GM10248 (cell line): ENCODE measurements around the gene EFNA3.

ENCODE experiments used
- CTCF ChIA-PET: fragments of 300-600 bp; sonication (Branson Sonifier 250); formaldehyde crosslinking; extraction: SDS; loops from one replicate; lab custom pipeline; 2021; ENCODE audit warnings: antibody characterized with exemption; lab: Yijun Ruan, JAX
- POLR2A ChIA-PET: fragments of 350-650 bp; sonication (Branson Sonifier 250); formaldehyde crosslinking; extraction: SDS; loops from one replicate; lab custom pipeline; 2020; ENCODE audit warnings: antibody characterized with exemption; lab: Yijun Ruan, JAX
- DNase-seq: peaks from one replicate; pipeline ENCODE4 v3.0.0; 2012; ENCODE audit errors: extremely low spot score
- TF ChIP-seq, protein P1 (sequence below): IDR thresholded peaks from 2 replicates; pipeline ENCODE4 v1.5.1; 2012; ENCODE audit warnings: mild to moderate bottlenecking, low read depth; ENCODE audit errors: extremely low read depth, missing control alignments, control extremely low read depth

Gene EFNA3

DNA sequence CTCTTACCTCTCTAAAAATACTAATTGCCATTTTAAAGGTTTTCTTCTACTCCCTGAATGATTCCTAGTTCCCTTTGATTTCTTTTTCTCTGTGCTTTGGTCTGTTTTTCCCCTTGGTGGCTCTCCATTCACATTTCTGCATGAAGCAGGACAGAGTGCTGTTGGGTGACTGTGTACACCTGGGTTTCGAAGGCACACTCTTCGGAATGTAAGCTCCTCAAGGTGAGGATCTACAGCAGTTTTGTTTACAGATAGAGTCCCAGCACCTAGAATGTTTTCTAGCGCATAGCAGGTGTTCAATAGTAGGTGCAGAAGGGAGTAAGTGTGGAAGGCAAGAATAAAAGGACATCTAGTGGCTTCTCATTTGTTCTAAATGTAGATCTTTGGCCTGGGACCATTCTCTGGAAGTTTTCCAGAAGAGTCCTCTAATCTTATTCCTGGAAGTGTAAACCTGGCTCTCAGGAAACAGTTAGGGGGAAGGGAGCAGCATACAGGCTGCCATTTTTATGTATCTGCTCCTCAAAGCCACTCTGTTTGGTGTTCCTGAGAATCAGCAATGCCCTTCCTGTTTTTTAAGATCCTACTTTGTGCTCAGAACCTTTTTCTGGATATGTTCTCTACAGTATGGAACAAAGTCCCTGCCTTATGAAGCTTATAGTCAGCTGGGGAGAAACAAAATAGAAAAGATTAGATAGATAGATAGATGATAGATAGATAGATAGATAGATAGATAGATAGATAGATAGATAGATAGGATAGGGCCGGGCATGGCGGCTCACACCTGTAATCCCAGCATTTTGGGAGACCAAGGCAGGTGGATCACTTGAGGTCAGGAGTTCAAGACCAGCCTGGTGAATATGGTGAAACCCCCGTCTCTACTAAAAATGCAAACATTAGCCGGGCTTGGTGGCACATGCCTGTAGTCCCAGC lies 26.2 kb downstream of the EFNA3 start:
- POLR2A ChIA-PET: no interaction called here
- DNase-seq: no peak
- TF ChIP-seq, protein P1, sequence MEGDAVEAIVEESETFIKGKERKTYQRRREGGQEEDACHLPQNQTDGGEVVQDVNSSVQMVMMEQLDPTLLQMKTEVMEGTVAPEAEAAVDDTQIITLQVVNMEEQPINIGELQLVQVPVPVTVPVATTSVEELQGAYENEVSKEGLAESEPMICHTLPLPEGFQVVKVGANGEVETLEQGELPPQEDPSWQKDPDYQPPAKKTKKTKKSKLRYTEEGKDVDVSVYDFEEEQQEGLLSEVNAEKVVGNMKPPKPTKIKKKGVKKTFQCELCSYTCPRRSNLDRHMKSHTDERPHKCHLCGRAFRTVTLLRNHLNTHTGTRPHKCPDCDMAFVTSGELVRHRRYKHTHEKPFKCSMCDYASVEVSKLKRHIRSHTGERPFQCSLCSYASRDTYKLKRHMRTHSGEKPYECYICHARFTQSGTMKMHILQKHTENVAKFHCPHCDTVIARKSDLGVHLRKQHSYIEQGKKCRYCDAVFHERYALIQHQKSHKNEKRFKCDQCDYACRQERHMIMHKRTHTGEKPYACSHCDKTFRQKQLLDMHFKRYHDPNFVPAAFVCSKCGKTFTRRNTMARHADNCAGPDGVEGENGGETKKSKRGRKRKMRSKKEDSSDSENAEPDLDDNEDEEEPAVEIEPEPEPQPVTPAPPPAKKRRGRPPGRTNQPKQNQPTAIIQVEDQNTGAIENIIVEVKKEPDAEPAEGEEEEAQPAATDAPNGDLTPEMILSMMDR: no peak
- CTCF ChIA-PET: interaction anchor here (1.3 to 6.6 kb wide), 3 partner anchors 13 to 20 kb away, joined by 4 to 26 read pairs (median 6); no protein-coding TSS in a partner anchor

DNA sequence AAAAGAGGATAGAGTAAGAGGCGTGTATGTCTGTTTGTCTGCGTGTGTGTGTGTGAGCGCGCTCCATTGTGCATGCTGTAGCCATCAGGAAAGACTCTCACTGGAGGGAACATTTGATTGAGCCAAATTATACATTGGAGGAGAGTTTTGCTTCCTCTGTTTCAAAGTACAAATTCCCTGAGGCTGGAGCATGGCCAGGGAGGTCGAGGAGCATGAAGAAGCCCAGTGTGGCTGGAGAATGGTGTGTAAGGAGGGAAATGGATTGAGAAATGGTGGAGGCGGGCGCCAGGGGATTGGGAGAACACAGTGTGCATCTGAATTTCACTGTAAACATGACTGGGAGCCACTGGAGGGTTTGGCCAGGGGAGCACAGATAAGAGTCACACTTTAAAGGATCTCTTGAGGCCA lies 27.0 kb downstream of the EFNA3 start:
- ChIA-PET POLR2A (no interaction called here), CTCF (interaction anchor here (1.3 to 6.6 kb wide), 3 partner anchors 14 to 62 kb away, joined by 4 to 26 read pairs (median 14); no protein-coding TSS in a partner anchor)
- TF ChIP-seq, protein P1: no peak
- DNase-seq: no peak

DNA sequence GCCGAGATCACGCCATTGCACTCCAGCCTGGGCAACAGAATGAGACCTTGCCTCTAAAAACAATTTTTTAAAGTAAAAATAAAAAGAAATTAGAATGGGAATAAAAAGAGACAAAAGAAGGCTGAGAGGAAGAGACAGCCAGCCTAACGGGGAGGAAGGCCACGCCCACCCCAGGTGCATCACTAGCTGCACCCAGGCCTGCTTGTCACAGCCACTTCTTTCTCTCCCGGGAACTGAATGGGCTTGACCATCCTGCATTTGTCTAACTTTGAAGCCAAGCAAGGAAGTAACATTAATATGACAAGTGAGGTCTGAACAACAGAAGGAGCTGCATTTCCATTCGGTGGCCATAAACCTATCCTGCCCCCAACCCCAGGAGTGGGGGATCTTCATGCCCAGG lies 28.2 kb downstream of the EFNA3 start:
- CTCF ChIA-PET: interaction anchor here (0.7 to 6.6 kb wide), 7 partner anchors 14 to 144 kb away, joined by 3 to 26 read pairs (median 3); partner anchors contain the start of gene KRTCAP2
- DNase-seq: no peak
- POLR2A ChIA-PET: no interaction called here
- TF ChIP-seq, protein P1: no peak

DNA sequence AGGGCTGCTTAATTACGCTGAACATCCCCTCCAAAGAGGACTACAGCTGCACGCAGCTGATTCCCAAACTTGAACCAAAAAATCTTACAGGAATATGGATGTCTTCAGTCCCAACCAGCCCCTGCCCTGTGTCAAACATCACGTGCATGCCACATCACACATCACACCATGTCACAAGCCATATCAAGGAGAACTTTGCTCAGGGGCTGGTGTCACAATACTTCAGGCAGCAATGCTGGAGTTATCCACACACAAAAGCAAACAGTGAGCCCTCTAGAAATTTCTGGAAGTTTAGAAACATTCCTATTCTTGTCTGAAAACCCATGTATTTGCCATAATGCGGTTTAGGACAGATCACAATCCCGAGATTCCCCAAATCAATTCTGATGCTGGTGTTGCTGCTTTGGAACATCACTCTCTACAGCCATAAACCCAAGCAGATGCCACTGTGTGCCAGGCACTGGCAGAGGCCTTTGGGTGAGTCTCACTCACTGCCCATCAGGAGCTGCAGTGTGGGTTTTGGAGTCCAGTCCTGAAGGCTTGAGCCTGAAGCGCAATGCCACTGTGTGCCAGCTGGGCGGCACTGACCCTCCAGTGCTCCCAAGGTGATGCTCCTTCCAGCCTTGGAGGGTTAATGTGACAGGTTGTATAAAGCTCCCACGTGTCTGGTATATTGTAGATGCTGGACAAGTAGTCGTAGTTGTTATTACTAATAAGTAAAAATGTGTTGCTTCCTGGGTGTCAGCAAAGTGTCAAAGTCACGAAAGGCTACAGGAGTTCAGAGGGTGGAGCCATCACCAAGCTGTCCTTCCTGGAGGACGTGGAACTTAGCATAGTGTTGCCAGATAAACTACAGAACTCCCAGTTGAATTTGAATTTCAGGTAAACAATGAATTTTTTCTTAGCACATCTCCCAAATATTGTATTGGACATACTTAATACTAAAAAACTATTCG lies 28.9 kb downstream of the EFNA3 start:
- ChIA-PET CTCF (interaction anchor here (0.7 to 6.6 kb wide), 9 partner anchors 12 to 143 kb away, joined by 3 to 26 read pairs (median 3); partner anchors contain the start of gene KRTCAP2), POLR2A (no interaction called here)
- DNase-seq: no peak
- TF ChIP-seq, protein P1: no peak

DNA sequence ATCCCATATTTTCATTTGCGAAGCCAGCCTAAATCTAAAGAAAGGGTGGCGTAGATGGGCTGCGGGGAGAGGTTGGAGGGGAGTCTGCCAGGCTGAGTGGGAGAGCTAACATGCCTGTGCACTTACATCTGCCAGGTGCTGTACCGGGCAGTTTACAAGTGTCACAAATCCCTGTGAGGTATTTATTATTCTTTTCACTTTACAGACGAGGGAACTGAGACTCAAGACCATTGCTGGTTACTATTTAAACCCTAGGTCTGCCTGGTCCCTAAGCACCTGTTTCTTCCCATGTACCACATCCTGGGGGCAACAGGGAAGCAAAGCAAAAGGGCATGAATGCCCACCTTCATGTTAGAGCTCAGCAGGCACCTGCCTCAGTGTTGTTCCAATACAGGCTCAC lies 29.7 kb downstream of the EFNA3 start:
- DNase-seq: no peak
- TF ChIP-seq, protein P1: no peak
- CTCF ChIA-PET: interaction anchor here (0.7 to 6.6 kb wide), 5 partner anchors 13 to 65 kb away, joined by 3 to 26 read pairs (median 10); partner anchors contain the start of gene KRTCAP2
- POLR2A ChIA-PET: no interaction called here
